GM19025 (cell line): ENCODE results near the gene COX4I2.
"Not testable (repeated sequence)": the region's sequence is repeated elsewhere in the genome, so short reads cannot be mapped to it uniquely, and the experiment has no call there.

Source experiments
- ATAC-seq: cut with Tn5 transposase; IDR thresholded peaks from one replicate; pipeline ENCODE4 v1.9.1; 2021; ENCODE audit warnings: mild to moderate bottlenecking, low read depth, moderate library complexity; ENCODE audit not compliant: unreplicated experiment

Gene COX4I2

DNA sequence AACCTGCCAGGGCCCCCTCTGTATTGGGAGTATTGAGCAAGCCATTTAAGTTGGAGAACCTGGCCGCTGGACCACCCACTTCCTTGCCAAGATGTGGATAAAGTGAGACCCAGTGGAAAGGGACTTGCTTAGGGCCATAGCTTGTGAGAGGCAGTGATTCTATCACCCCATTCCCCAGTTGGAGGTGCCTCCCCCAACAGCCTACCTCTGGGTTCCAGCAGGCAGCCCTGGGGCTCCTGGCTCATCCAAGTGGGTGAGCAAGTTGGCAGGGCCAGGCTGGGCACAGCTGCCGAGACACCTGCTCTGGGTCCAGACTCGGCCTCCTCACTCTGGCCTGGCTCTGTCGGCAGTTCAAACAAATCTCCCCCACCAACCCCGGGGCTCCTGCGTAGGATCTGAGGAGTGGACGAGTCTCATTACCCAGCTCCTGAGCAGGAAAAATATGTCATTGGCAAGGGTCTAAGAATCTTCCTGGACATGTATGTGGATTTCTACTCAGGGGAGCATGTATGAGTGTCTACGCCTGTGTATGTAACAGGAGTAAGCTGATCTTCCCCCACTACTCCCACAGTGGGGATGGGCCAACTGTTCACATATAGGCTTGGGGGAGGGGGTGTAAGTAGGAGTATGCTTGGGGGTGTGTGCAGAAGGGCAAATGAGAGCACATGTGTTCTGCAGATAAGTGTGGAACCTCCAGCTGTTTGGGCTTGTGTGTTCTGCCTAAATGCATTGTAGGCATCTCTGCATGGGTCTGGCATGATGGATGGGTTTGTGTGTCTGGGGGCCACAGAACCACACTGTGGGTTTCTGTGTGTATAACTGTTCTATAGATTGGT lies 30.7 kb upstream of the COX4I2 start:
- no peak for ATAC-seq

DNA sequence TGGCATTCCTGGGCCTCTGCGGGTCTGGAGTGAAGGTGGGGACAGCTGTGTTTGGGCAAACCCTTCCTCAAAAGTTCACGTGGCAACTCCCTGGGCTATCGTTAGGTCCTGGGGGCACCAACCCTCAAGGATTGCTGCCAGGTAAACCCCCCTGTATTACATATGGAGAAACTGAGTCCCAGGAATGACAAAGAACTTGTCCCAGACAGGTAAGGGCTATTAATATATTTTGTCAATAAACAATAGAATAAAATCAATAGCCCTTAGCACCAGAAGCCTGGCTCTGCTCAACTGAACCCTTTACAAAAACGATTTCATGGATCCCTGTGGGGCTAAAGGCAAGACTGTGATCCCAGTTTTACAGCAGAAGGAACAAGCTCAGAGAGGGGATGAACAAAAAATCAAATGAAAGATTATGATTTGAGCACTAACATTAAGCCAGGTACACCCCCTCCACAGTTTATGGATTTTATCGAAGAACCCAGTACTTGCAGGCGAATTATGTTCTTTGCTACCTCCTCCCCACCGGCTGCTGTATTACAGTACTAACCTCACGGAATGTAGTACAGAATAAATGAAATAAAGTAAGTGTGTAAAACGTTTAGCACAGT lies 30.0 kb upstream of the COX4I2 start:
- ATAC-seq: no peak

DNA sequence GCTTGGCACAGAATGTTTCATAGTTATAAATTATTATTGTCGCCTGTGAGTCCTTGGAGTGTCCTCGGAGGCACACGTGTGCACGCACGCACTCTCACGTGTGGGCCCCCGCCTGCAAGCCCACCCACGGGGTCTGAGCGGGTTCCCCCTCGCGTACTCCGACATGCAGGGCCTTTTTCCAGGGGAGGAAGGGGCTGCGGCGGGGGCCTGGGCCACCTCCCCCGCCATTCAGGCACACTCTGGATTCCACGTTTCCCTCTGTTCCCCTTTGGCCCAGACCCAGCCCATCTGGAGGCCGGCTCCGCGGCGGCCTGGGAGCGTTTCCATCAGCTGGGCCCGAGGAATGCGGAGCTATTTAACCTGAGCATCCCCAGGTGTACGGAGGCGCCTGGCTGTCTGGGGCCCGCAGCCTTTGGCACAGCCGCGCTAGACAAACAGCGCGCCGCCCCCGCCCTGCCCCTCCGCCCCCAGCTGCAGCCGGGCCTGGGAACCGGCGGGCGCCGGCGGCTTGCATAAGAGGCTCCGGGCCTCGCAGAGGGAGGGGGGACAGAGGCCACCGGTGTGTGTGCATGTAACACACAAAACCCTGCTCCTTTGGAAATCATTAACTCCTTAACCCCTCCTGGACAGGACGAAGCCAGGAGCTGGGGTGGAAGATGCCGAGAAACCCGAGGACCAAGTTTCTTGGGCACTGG lies 29.3 kb upstream of the COX4I2 start:
- ATAC-seq: no peak

DNA sequence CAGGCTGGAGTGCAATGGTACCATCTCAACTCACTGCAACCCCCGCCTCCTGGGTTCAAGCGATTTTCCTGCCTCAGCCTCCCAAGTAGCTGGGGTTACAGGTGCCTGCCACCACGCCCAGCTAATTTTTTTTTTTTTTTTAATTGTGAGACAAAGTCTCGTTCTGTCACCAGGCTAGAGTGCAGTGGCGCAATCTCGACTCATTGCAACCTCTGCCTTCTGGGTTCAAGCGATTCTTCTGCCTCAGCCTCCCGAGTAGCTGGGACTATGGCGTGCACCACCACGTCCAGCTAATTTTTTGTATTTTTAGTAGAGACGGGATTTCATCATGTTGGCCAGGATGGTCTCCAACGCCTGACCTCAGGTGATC lies 25.5 kb upstream of the COX4I2 start:
- ATAC-seq: not testable (repeated sequence)

DNA sequence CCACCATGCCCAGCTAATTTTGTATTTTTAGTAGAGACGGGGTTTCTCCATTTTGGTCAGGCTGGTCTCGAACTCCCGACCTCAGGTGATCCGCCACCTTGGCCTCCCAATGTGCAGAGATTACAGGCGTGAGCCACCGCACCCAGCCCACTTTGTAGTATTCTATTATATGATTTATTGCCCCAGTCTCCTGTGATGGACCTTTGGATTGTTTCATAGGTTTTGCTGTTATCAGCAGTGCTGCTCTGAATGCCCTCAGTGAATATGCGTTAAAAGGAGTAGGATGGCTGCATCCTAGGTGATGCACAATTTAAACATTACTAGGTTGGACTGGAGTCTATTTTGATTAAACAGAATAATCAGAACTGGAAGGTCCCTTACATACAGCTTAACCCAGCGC lies 22.3 kb upstream of the COX4I2 start:
- ATAC-seq: no peak

DNA sequence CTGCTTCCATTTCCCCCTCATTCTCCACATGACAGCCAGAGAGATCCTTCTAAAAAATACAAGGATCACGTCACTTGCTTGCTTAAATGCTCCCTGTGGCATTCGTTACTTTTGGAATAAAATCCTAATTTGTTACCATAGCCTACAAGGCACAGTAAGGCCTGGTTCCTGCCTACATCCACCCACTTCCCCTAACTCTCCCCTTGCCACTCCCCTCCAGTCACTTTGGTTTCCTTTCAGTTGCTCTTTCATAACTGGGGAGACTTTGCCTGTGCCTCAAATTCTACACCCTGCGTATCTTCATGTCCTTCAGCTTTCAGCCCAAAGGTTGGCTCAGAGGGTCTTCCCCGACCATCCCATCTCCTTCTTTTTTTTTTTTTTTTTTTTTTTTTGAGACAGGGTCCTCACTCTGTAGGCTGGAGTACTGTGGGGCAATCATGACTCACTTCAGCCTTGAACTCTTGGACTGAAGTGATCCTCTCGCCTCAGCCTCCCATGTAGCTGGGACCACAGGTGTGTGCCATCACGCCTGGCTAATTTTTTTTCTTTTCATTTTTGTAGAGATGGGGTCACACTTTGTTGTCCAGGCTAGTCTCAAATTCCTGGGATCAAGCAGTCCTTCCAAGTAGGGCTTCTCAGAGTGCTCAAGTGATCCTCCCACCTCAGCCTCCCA lies 20.1 kb upstream of the COX4I2 start:
- no peak for ATAC-seq

DNA sequence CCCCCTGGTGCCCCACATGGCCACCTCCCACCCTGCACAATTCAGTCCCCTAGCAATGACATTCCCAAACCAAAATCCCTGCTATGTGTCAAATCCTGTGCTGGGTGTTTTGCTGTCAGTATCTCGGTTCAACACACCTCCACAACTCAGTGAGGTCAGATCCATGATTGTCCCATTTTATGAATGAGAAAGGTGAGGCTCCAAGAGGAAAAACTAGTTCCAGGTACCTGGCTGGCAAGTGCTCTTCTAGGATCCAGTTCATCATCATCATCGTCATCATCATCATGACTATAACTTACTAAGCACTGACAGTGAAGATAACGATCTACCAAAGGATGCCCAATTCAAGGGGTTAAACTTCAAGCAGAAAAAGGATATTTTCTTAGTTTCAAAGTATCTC lies 17.5 kb upstream of the COX4I2 start:
- no peak for ATAC-seq

DNA sequence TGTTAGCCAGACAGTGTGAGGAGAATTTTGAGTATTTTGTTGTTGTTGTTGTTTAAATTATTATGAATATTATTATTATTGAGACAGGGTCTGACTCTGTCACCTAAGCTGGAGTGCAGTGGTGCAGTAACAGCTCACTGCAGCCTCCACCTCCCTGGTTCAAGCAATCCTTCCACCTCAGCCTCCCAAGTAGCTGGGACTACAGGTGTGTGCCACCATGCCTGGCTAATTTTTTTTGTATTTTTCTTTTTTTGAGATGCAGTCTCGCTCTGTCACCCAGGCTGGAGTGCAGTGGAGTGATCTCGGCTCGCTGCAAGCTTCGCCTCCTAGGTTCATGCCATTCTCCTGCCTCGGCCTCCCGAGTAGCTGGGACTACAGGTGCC lies 14.6 kb upstream of the COX4I2 start:
- not testable (repeated sequence) for ATAC-seq

DNA sequence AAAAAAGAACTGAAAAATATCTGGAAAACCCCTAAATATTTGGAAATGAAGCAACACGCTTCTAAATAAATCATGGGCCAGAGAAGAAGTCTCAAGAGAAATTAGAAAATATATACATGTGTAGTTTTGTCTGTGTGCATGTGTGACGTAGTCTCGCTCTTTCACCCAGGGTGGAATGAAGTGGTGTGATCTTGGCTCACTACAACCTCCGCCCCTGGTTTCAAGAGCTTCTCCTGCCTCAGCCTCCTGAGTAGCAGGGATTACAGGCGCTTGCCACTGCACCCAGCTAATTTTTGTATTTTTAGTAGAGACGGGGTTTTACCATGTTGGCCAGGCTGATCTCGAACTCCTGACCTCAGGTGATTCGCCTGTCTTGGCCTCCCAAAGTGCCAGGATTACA lies 11.2 kb upstream of the COX4I2 start:
- not testable (repeated sequence) for ATAC-seq

DNA sequence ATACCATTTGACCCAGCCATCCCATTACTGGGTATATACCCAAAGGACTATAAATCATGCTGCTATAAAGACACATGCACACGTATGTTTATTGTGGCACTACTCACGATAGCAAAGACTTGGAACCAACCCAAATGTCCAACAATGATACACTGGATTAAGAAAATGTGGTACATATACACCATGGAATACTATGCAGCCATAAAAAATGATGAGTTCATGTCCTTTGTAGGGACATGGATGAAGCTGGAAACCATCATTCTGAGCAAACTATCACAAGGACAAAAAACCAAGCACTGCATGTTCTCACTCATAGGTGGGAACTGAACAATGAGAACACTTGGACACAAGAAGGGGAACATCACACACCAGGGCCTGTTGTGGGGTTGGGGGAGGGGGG lies 9.7 kb upstream of the COX4I2 start:
- not testable (repeated sequence) for ATAC-seq

DNA sequence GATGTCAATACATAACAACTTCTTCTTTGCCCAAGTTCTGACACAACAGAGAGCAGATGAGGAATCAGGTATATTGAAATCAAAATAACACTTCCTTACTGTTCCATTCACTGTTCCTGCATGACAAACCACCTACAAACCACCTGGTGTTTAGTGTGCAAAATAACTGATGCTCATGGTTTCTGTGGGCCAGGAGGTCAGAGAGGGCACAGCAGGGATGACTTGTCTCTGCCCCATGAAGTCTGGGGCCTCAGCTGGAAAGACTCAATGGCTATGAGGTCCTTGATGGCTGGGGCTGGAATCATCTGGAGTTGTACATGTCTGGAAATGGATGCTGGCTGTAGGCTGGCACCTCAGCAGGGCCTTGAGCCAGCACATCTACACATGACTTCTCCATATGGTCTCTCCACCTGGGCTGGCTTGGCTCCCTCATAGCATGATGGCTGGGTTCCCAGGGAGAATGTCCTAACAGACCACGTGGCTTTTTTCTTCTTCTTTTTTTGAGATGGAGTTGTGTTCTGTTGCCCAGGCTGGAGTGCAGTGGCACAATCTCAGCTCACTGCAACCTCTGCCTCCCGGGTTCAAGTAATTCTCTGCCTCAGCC lies 7.4 kb upstream of the COX4I2 start:
- ATAC-seq: no peak

DNA sequence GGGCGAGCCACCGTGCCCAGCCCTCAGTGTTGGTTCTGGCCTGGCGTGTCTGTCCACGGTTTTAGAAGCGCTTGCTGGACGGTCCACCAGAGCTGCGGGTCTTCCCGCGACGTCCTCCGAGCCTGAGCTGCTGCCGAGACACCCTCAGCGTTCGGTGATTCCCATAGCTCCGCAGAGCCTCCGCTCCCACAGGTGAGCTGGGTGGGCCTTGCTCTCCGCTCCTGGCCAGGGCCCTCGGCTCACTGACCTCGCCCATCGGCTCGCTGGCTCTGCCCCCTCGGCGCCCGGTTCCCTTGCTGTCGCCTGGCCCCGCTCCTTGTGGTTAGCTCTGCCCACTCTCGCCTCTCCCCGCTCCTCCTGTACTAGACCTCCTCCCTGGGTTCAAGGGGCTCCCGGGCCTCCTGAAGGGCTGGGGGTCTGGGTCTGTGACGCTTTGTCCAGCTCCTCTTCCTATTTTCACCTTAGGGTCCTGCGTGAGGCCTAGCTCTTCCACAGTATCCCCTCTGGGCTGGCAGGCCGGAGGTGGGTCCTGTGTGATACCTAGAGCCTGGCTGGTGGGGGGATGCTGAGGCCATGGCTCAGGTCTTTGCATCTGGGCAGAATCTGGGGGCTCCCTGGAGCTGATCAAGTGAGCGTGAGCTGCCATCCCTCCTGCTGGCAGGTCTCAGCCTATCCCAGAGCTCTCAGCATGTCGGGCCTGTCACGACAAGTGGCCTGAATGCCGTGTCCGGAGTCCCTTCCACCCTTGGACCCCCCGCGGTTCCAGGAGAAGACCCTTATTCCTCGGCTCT lies 5.0 kb upstream of the COX4I2 start:
- no peak for ATAC-seq

DNA sequence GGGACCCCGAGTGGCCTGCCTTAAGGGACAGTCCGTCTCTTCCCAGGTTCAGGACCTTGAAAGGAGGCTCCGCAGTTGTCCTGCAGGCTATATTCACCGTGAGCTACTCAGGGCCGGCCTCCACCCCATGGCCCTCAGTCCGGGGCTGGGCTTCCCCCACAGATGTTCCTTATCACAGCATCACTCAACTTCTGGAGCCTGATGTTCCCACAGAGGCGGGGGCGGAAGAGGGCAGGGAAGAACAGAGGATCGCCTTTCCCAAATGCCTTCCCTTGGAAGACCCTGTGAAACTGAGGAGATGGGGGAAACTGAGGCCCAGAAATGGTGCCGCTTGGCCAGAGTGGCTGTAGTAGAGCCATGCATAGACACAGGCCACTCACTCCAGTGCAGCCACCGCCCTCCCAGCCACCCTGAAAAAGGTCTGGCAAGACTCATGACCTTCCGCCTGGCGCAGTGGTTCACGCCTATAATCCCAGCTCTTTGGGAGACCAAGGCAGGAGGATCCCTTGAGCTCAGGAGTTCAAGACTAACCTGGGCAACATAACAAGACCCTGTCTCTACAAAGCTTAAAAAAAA lies 4.3 kb upstream of the COX4I2 start:
- ATAC-seq: no peak

DNA sequence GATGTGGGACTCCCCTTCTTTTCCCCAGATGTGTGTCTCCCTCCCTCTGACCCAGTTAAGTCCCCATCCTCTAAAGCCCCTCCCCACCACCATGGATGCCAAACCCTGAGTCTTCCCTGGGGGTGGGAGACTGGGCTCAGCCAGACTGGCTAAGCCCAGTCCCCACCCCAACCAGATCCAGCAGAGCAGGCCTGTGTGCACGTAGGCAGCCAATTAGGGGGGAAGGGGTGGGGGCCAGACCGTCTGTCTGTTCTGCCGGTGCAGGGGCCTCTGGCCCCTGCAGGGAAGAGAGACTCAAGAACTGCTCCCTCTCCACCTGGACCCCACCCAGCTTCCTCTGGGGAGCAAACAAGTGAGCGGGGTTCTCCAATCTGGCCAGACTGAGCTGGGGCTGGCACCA lies 605 bp downstream of the COX4I2 start:
- ATAC-seq: no peak

DNA sequence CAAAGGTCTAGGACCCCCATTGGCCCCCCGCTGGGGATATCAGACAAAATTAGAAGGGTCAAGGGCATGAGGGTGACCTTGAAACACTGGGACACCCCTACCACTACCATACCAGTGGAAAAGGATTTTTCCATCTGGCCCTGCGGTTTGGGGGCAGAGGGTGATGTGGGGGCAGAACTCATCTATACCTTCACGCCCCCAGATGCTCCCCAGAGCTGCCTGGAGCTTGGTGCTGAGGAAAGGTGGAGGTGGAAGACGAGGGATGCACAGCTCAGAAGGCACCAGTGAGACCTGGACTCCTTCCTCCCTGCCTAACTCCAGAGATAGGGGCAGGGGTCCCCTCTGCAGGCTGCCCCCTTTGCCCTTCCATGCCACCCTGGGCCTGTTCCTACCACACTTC lies 1.1 kb downstream of the COX4I2 start:
- no peak for ATAC-seq

DNA sequence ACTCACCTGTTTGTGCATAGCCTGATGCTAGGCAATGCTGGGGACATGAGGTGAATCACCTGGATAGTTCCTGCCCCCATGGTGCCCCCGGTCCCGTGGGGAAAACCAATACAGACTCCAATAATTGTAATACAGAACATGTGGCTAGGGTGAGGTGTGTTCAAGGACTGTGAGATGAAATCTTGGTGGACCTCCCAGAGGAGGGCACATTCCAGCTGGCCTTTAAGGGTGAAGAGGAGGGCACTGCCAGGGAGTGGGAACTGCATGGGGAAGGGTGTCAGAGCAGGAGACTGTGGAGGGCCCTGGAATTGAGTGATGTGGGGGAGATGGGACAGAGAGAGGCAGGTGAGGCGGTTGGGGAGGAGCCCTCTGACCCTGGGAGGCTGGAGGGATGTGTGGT lies 2.5 kb downstream of the COX4I2 start:
- no peak for ATAC-seq

DNA sequence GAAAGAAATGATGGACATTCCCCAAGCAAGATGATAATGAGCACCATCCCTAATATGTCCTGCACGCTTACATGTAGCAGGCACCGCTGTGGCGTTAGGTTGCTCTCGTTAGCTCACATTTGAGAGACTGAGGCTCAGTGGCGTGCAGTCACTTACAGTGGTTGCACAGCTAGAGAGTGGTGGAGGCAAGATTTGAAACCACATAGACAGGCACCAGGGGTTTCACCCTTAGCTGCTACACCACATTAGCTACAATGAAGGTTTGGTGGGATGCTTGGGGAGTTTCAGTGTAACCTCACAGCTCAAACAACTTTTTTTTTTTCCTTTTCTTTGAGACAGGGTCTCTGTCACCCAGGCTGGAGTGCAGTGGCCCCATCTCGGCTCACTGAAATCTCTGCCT lies 3.7 kb downstream of the COX4I2 start:
- ATAC-seq: no peak

DNA sequence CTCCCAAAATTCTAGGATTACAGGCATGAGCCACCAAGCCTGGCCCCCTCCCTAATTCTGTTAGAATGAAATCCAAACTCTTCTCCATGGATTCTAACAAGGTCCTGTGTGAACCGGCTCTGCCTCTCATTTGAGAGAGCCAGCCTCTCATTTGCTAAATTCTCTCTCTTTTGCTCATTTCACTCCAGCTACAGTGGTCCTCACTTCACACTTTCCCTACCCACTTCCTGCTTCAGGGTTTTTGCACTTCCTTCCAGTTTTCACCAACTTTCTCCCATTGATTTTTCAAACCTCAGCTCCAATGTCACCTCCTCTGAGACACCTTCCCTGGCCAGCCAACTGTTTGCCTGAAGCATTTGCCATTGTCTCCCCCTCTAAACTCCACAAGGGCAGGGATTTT lies 5.1 kb downstream of the COX4I2 start:
- ATAC-seq: no peak

DNA sequence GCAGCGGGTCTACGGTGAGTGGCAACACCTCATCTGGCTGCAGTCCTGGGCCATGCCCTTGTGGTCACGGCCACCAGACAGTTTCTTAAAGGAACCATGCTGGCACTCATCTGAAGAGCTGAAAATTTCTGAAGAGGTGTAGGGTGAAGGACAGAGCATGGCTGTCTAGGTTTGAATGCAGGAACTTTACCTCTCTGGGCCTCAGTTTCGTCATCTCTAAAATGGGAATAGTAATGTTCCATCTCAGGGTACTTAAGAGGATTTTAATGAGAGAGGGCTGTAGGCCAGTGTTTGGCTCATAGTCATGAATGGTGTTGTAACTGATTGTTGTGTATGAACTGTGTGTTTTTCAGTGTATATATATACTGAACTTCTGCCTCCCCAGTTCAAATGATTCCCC lies 5.8 kb downstream of the COX4I2 start:
- ATAC-seq: no peak

DNA sequence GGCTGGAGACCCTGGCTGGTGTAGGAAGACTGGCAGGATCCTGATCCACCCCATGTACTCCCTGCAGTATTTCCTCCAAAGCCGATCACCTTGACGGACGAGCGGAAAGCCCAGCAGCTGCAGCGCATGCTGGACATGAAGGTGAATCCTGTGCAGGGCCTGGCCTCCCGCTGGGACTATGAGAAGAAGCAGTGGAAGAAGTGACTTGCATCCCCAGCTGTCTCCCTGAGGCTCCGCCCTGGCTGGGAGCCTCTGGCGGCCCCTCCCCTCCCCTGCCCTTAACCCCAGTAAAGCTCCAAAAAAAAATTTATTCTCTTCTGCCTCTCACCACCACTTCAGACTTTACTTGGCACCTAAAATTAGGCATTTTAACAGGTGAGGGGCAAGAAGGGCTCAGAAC lies 7.0 kb downstream of the COX4I2 start:
- no peak for ATAC-seq
